Kidney (tissue), 14 donors: ENCODE data around the gene VIT. TPM values are rescaled to one million over a fixed set of nuclear protein-coding genes. Genes with fewer than 3 reads are reported as not detected.

Experiments
- DNase-seq, 5 donors: peaks; one replicate each; pipeline ENCODE4 v3.0.0-alpha.2; 2013 to 2020
- FAIRE-seq: peaks from 2 replicates; lab custom pipeline; 2012; peaks lifted over from hg19 to GRCh38; lab: Jason Lieb, UNC
- H3K27ac ChIP-seq, 2 donors: one replicate each; pipeline ENCODE4 v1.7.0; 2013; ENCODE audit warnings: low read depth in 2 of 2, low read length in 2 of 2, inconsistent platforms in 1 of 2
- H3K27me3 ChIP-seq: one replicate; pipeline ENCODE4 v1.7.1; 2013; ENCODE audit warnings: low read length, inconsistent platforms; ENCODE audit not compliant: control insufficient read depth, insufficient read depth
- H3K36me3 ChIP-seq, 3 donors: one replicate each; pipeline versions ENCODE4 v1.7.0 to v1.7.1; 2013; ENCODE audit warnings: low read length in 3 of 3, control low read depth in 1 of 3, inconsistent platforms in 1 of 3; ENCODE audit not compliant: insufficient read depth in 3 of 3, control insufficient read depth in 2 of 3
- H3K4me1 ChIP-seq, 3 donors: one replicate each; pipeline versions ENCODE4 v1.7.0 to v1.7.1; 2013; ENCODE audit warnings: low read length in 3 of 3, inconsistent platforms in 1 of 3, low read depth in 1 of 3; ENCODE audit not compliant: control insufficient read depth in 2 of 3, insufficient read depth in 2 of 3
- H3K4me3 ChIP-seq, 3 donors: one replicate each; pipeline versions ENCODE4 v1.7.0 to v1.8.1; 2013; ENCODE audit warnings: low read length in 3 of 3, control low read depth in 1 of 3, inconsistent platforms in 1 of 3
- H3K9ac ChIP-seq, 3 donors: one replicate each; pipeline versions ENCODE4 v1.7.0 to v1.7.1; 2013; ENCODE audit warnings: low read length in 3 of 3, control low read depth in 1 of 3, inconsistent platforms in 1 of 3
- H3K9me3 ChIP-seq, 3 donors: one replicate each; pipeline versions ENCODE4 v1.7.0 to v1.7.1; 2013; ENCODE audit warnings: low read length in 3 of 3, control low read depth in 1 of 3, inconsistent platforms in 1 of 3; ENCODE audit not compliant: control insufficient read depth in 2 of 3, insufficient read depth in 1 of 3
- CTCF ChIP-seq: IDR thresholded peaks from 3 replicates; pipeline ENCODE4 v1.5.1; 2012; ENCODE audit warnings: mild to moderate bottlenecking, moderate library complexity, borderline replicate concordance; ENCODE audit not compliant: insufficient read depth; ENCODE audit errors: extremely low read depth
- intact Hi-C: fragments of 100-400 bp; cut with DNase I; formaldehyde crosslinking; loops from one replicate; pipeline ENCODE4 v1.11.1; 2022
- polyA plus RNA-seq: library from polyadenylated mRNA; stranded (reverse); fragments of 350-450 nt; fragmentation: Illumina TruSeq; extraction: RNeasy Lipid Tissue Mini Kit (QIAGEN cat#74804); gene quantifications from one replicate; pipeline ENCODE4 v1.2.3, GENCODE V29; 2014; ENCODE audit warnings: low read depth, low replicate concordance; ENCODE audit not compliant: insufficient read depth
- total RNA-seq: library from RNA; stranded (reverse); fragmentation: NEBNext Ultra II Directional; extraction: Animal tissue kit (Norgen Biotek cat#: 25700); gene quantifications from one replicate; pipeline ENCODE4 v1.2.1, GENCODE V29; 2021
- donor health status: control.
- donor health status: control.
- donor health status: control.
- donor health status: control.
- donor health status: control.
- donor health status: DM: yes; HTN: yes; CAD: no.
- donor health status: Normal renal cell carcinoma (clear cell type).

VIT gene
- total and polyA plus RNA-seq, 2 donors from 2014 or later: 0.15 TPM; not detected in 1

GRCh38 chr2:36741188-36741837 lies 44.8 kb downstream of the VIT start:
- DNase-seq (no peak), FAIRE-seq (no peak)
- intact Hi-C loops: no loop called here
- no peak overlapping the region for H3K27ac ChIP-seq
- H3K27me3 ChIP-seq: no peaks in the 10 kb centered on the region
- H3K36me3 ChIP-seq: no peaks in the 10 kb centered on the region
- no peak overlapping the region for H3K4me3 ChIP-seq
- H3K4me1 ChIP-seq: no peaks in the 10 kb centered on the region
- no peak overlapping the region for H3K9ac ChIP-seq
- TF ChIP-seq CTCF: no peak
- H3K9me3 ChIP-seq: no peaks in the 10 kb centered on the region

- FAIRE-seq (no peak), DNase-seq (no peak)
- Histone ChIP-seq H3K4me3 (no peak overlapping the region), H3K9ac (no peak overlapping the region), H3K27ac (no peak overlapping the region), H3K36me3 (no peaks in the 10 kb centered on the region), H3K9me3 (no peaks in the 10 kb centered on the region), H3K27me3 (no peaks in the 10 kb centered on the region), H3K4me1 (no peaks in the 10 kb centered on the region)
- TF ChIP-seq CTCF: no peak
- intact Hi-C loops: no loop called here
These were observed 47.4 kb downstream of the VIT start for GRCh38 chr2:36743954-36744353.

GRCh38 chr2:36748166-36748565 lies 51.7 kb downstream of the VIT start:
- no peak for TF ChIP-seq CTCF
- Histone ChIP-seq H3K27me3 (no peaks in the 10 kb centered on the region), H3K36me3 (no peaks in the 10 kb centered on the region), H3K4me3 (no peak overlapping the region), H3K27ac (no peak overlapping the region), H3K9ac (no peak overlapping the region), H3K9me3 (no peaks in the 10 kb centered on the region), H3K4me1 (no peaks in the 10 kb centered on the region)
- intact Hi-C loops: no loop called here
- FAIRE-seq: no peak
- no peak for DNase-seq

- H3K36me3 ChIP-seq: no peaks in the 10 kb centered on the region
- intact Hi-C loops: no loop called here
- H3K27me3 ChIP-seq: no peaks in the 10 kb centered on the region
- no peak for TF ChIP-seq CTCF
- no peak for FAIRE-seq
- no peak overlapping the region for H3K27ac ChIP-seq
- no peak overlapping the region for H3K4me3 ChIP-seq
- no peak for DNase-seq
- H3K4me1 ChIP-seq: no peaks in the 10 kb centered on the region
- no peak overlapping the region for H3K9ac ChIP-seq
- no peaks in the 10 kb centered on the region for H3K9me3 ChIP-seq
These were observed 53.6 kb downstream of the VIT start for GRCh38 chr2:36750101-36750500.
